ENCODE results near the gene MKRN2. TPM values are rescaled to one million over a fixed set of nuclear protein-coding genes. Genes with fewer than 3 reads are reported as not detected.

The MKRN2 gene
- total RNA-seq, 1 donor, result 42.7 TPM

DNA sequence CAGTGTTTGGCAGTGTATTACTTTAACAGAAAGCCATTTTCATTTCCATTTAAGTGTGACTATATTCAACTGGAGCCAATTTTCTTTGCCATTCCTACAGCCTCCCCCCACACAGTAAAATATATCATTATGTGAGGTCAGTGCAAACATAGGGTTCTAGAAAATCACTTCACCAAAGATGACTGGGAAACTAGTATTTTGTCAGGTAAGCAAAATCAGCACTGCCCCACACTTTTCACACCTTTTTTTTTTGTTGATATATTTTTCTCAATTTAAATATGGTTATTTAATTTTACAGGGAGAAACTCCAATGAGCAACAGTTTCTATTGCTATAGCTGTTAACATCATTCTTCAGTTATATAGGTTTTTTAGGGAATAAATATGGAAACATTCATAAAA lies 41.3 kb upstream of the MKRN2 start:
- H3K4me3 ChIP-seq (ENCODE audit: low read depth, low read length), result no peak overlapping the region
- DNase-seq (ENCODE audit: low read depth), result no peak
- TF ChIP-seq, protein P1, sequence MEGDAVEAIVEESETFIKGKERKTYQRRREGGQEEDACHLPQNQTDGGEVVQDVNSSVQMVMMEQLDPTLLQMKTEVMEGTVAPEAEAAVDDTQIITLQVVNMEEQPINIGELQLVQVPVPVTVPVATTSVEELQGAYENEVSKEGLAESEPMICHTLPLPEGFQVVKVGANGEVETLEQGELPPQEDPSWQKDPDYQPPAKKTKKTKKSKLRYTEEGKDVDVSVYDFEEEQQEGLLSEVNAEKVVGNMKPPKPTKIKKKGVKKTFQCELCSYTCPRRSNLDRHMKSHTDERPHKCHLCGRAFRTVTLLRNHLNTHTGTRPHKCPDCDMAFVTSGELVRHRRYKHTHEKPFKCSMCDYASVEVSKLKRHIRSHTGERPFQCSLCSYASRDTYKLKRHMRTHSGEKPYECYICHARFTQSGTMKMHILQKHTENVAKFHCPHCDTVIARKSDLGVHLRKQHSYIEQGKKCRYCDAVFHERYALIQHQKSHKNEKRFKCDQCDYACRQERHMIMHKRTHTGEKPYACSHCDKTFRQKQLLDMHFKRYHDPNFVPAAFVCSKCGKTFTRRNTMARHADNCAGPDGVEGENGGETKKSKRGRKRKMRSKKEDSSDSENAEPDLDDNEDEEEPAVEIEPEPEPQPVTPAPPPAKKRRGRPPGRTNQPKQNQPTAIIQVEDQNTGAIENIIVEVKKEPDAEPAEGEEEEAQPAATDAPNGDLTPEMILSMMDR (IDR thresholded peaks at IDR 0.05; ENCODE audit: insufficient read depth, low read depth, low read length), result no peak

DNA sequence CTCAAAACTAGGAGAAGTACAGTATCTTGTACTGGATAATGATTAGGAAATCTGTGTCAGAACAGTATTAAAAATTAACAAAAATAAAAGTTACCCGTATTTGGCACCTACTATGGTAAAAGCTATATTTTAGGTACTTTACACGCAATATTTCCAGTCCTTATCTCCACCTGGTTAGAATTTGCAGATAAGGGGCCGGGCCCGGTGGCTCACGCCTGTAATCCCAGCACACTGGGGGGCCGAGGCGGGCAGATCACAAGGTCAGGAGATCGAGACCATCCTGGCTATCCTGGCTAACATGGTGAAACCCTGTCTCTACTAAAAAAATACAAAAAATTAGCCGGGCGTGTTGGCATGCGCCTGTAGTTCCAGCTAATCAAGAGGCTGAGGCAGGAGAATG lies 40.0 kb upstream of the MKRN2 start:
- DNase-seq (ENCODE audit: low read depth), result no peak

DNA sequence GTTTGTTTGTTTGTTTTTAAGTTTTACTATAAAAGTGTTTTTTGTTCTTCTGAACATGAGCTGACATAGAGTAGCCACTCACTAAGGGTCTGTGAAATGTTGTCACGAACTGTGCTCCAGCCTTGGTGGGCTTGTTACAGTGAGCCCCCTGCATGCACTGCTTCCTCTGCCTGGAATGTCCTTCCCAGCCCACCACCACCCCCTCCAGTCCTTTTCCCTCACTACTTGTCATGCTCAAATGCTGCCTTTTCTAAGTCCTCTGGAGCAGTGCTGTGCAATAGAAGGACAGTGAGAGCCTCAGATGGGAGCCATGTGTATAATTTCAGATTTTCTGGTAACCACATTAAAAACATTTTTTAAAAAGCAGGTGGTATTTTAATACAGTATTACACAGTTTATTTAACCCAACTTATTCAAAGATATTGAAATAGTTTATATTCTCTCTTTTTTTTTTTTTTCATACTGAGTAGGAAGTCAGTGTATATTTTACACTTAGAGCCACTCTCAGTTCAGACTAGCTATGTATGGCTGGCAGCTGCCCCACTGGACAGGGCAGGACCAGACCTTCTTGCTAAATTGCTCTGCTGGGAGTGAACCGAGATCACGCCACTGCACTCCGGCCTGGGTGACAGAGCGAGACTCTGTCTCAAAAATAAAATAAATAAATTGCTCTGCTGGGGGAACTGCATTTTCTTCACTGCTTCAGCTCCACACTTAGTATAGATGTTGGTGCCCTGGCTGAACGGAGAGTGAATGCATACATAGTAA lies 38.4 kb upstream of the MKRN2 start:
- TF ChIP-seq, protein P1 (IDR thresholded peaks at IDR 0.05; ENCODE audit: insufficient read depth, low read depth, low read length), result no peak
- H3K4me3 ChIP-seq (ENCODE audit: low read depth, low read length), result no peak overlapping the region
- no peak for DNase-seq (ENCODE audit: low read depth)

More for the DNA sequence above, 40.0 kb upstream of the MKRN2 start:
- H3K4me3 ChIP-seq (ENCODE audit: low read depth, low read length), result no peak overlapping the region
- TF ChIP-seq, protein P1 (IDR thresholded peaks at IDR 0.05; ENCODE audit: insufficient read depth, low read depth, low read length), result no peak

DNA sequence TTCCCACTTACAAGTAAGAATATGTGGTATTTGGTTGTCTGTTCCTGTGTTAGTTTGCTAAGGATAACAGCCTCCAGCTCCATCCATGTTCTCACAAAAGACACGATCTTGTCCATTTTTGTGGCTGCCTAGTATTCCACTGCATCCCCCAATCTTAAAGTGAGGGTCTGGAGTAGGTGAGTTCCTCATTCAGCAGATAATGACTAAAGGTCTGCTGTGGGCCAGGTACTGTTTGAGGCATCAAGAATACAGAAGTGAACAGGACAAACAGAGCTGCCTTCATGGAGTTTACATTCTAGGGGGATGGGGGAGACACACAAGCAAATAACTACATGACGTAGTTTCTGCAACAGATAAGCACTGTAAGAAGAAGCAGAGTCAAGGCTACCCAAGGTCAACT lies 35.9 kb upstream of the MKRN2 start:
- DNase-seq (ENCODE audit: low read depth), result no peak
- TF ChIP-seq, protein P1 (IDR thresholded peaks at IDR 0.05; ENCODE audit: insufficient read depth, low read depth, low read length), result no peak
- no peak overlapping the region for H3K4me3 ChIP-seq (ENCODE audit: low read depth, low read length)

DNA sequence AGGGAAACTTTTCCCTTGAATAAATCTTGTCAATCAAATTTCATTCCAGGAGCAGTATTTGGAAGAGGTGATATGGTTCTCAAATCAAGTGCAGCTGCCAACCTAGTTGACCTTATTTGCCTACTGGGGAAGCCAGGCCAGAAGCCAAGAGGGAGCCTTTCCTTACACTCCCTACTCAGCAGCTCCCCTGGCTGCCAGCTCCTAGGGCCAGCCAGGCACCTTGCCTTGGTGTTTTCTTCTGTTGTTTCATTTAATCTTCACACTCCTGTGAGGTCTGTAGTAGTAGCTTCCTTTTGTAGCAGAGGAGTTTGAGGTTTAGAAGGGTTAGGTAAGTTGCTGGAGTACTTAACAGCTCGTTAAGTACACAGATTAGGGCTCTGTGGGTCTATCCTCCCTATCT lies 34.2 kb upstream of the MKRN2 start:
- H3K4me3 ChIP-seq (ENCODE audit: low read depth, low read length), result no peak overlapping the region
- TF ChIP-seq, protein P1 (IDR thresholded peaks at IDR 0.05; ENCODE audit: insufficient read depth, low read depth, low read length), result no peak
- DNase-seq (ENCODE audit: low read depth), result no peak

DNA sequence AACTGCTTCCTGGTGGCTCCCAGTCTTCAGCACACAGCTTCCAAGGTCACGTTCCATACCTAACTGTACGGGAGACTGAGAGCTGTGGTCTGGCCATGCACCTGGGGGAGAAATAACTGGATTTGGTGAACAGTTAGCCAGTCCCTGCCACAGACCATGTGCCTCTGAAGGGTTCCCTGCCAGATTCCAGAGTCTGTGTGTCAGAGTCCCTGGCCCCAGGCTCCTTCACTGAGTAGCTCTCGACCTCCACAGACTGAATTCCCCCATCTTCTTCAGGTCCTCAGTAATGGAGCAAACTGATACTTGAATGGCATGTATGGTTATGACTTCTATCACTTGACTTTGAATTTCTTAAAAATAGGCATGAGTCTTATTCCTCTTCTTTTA lies 29.1 kb upstream of the MKRN2 start:
- no peak overlapping the region for H3K4me3 ChIP-seq (ENCODE audit: low read depth, low read length)
- TF ChIP-seq, protein P1 (IDR thresholded peaks at IDR 0.05; ENCODE audit: insufficient read depth, low read depth, low read length), result no peak
- no peak for DNase-seq (ENCODE audit: low read depth)

DNA sequence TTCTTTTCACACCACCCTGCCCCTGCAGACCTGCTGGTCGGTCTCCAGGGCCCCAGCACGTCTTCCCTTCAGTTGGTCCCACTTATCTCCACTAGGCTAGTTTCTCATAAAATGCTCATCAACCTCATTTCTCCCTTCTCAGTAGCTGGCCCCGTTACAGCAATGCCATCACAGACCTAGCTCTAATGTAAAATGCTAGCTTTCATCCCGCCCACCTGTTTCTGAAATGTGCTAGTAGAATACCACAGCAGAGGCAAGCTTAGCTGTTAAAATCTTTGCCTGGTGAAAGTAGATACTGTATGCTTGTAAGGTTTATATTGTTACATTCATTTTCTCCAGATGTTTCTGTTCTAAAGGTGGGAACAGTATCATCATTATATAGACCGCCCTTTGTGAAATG lies 24.7 kb upstream of the MKRN2 start:
- TF ChIP-seq, protein P1 (IDR thresholded peaks at IDR 0.05; ENCODE audit: insufficient read depth, low read depth, low read length), result no peak
- no peak overlapping the region for H3K4me3 ChIP-seq (ENCODE audit: low read depth, low read length)

More for the DNA sequence above, 24.7 kb upstream of the MKRN2 start:
- DNase-seq (ENCODE audit: low read depth), result no peak
